NCI-H2196 treated with DMSO at 0.1 percent for 48 hours (cell line): ENCODE data around the gene SURF4.

Experiments
- DNase-seq: peaks from one replicate; lab custom pipeline; 2025; ENCODE audit not compliant: unreplicated experiment; lab: John Stamatoyannopoulos, UW

The SURF4 gene

GRCh38 chr9:133375116-133375723 is 640 bp downstream of the SURF4 start:
- DNase-seq, result no peak

GRCh38 chr9:133374612-133375115 is 1.2 kb downstream of the SURF4 start:
- DNase-seq, result no peak

- no peak for DNase-seq
These were observed 3.7 kb downstream of the SURF4 start for GRCh38 chr9:133372144-133372543.

- DNase-seq, result no peak
These were observed 4.6 kb downstream of the SURF4 start for GRCh38 chr9:133371261-133371711.

- DNase-seq, result no peak
These were observed 5.2 kb downstream of the SURF4 start for GRCh38 chr9:133370685-133371084.

GRCh38 chr9:133369933-133370332 is 5.9 kb downstream of the SURF4 start:
- no peak for DNase-seq

- DNase-seq, result no peak
These were observed 6.4 kb downstream of the SURF4 start for GRCh38 chr9:133369422-133369821.

- no peak for DNase-seq
These were observed 7.5 kb downstream of the SURF4 start for GRCh38 chr9:133368249-133368881.

- DNase-seq, result no peak
These were observed 8.1 kb downstream of the SURF4 start for GRCh38 chr9:133367778-133368177.

- no peak for DNase-seq
These were observed 8.6 kb downstream of the SURF4 start for GRCh38 chr9:133367221-133367620.

- DNase-seq, result no peak
These were observed 9.4 kb downstream of the SURF4 start for GRCh38 chr9:133366435-133366834.

- no peak for DNase-seq
These were observed 13.4 kb downstream of the SURF4 start for GRCh38 chr9:133362359-133363044.

- no peak for DNase-seq
These were observed 14.3 kb downstream of the SURF4 start for GRCh38 chr9:133361507-133362092.

- DNase-seq, result no peak
These were observed 15.2 kb downstream of the SURF4 start for GRCh38 chr9:133360400-133361393.

GRCh38 chr9:133359399-133360175 is 16.3 kb downstream of the SURF4 start:
- no peak for DNase-seq

- DNase-seq, result no peak
These were observed 18.2 kb downstream of the SURF4 start for GRCh38 chr9:133357656-133358055.

GRCh38 chr9:133356391-133357091 is 19.3 kb downstream of the SURF4 start, which contains the start of the genes SURF1 and SURF2:
TSS of gene SURF1 (minus strand) at chr9:133356487. CDS start at chr9:133356453, 34 bp downstream.
TSS of gene SURF2 (plus strand) at chr9:133356550. CDS start at chr9:133356593, 43 bp downstream.
- DNase-seq, result peak; percentile 67

- no peak for DNase-seq
These were observed 19.9 kb downstream of the SURF4 start for GRCh38 chr9:133355881-133356357.

- no peak for DNase-seq
These were observed 21.1 kb downstream of the SURF4 start for GRCh38 chr9:133354766-133355165.
